ENCODE data around the gene HSD17B2.
"Not testable (repeated sequence)": the region's sequence is repeated elsewhere in the genome, so short reads cannot be mapped to it uniquely, and the experiment has no call there.

Gene HSD17B2

GRCh38 chr16:82133798-82134197 is 98.7 kb downstream of the HSD17B2 start:
- DNase-seq (ENCODE audit: insufficient read length, low spot score) (no peak), FAIRE-seq (no peak)
- no peak for TF ChIP-seq CTCF (IDR thresholded peaks at IDR 0.05; ENCODE audit: insufficient read depth, missing control alignments)

- no peak for FAIRE-seq
- no peak for DNase-seq (ENCODE audit: insufficient read length, low spot score)
- TF ChIP-seq CTCF (IDR thresholded peaks at IDR 0.05; ENCODE audit: insufficient read depth, missing control alignments), result no peak
Measured at GRCh38 chr16:82134846-82135245, 99.8 kb downstream of the HSD17B2 start.

- FAIRE-seq (no peak), DNase-seq (ENCODE audit: insufficient read length, low spot score) (no peak)
- TF ChIP-seq CTCF (IDR thresholded peaks at IDR 0.05; ENCODE audit: insufficient read depth, missing control alignments), result no peak
Measured at GRCh38 chr16:82135844-82136243, 100.8 kb downstream of the HSD17B2 start.

GRCh38 chr16:82136956-82137821 is 102.1 kb downstream of the HSD17B2 start:
- no peak for TF ChIP-seq CTCF (IDR thresholded peaks at IDR 0.05; ENCODE audit: insufficient read depth, missing control alignments)
- FAIRE-seq, result no peak
- DNase-seq (ENCODE audit: insufficient read length, low spot score), result no peak

- no peak for TF ChIP-seq CTCF (IDR thresholded peaks at IDR 0.05; ENCODE audit: insufficient read depth, missing control alignments)
- no peak for FAIRE-seq
- DNase-seq (ENCODE audit: insufficient read length, low spot score), result no peak
Measured at GRCh38 chr16:82137822-82138167, 102.7 kb downstream of the HSD17B2 start.

GRCh38 chr16:82138478-82139285 is 103.6 kb downstream of the HSD17B2 start:
- FAIRE-seq (no peak), DNase-seq (ENCODE audit: insufficient read length, low spot score) (no peak)
- TF ChIP-seq CTCF (IDR thresholded peaks at IDR 0.05; ENCODE audit: insufficient read depth, missing control alignments), result no peak

GRCh38 chr16:82139286-82139571 is 104.2 kb downstream of the HSD17B2 start:
- not testable (repeated sequence) for FAIRE-seq; DNase-seq (ENCODE audit: insufficient read length, low spot score)
